ENCODE data around the gene SERPINE1.

The SERPINE1 gene

GRCh38 chr7:101185258-101185839 is 58.4 kb downstream of the SERPINE1 start:
- DNase-seq, result no peak

GRCh38 chr7:101186194-101186593 is 59.3 kb downstream of the SERPINE1 start:
- no peak for DNase-seq
- TF ChIP-seq POLR2A (IDR thresholded peaks at IDR 0.05; ENCODE audit: low read length), result no peak
- TF ChIP-seq GATA1 (IDR thresholded peaks at IDR 0.05; ENCODE audit: low read depth, low read length), result no peak

More at GRCh38 chr7:101185258-101185839, 58.4 kb downstream of the SERPINE1 start:
- no peak for TF ChIP-seq POLR2A (IDR thresholded peaks at IDR 0.05; ENCODE audit: low read length)
- TF ChIP-seq GATA1 (IDR thresholded peaks at IDR 0.05; ENCODE audit: low read depth, low read length), result no peak

- no peak for DNase-seq
Measured at GRCh38 chr7:101186844-101187428, 60.0 kb downstream of the SERPINE1 start.

More at GRCh38 chr7:101186844-101187428, 60.0 kb downstream of the SERPINE1 start:
- no peak for TF ChIP-seq GATA1 (IDR thresholded peaks at IDR 0.05; ENCODE audit: low read depth, low read length)
- no peak for TF ChIP-seq POLR2A (IDR thresholded peaks at IDR 0.05; ENCODE audit: low read length)
